Activated CD8-positive, alpha-beta memory T cell treated with anti-CD3 and anti-CD28 coated beads for 36 hours (primary cell): ENCODE data around the gene ALKBH5. TPM values are rescaled to one million over a fixed set of nuclear protein-coding genes. Genes with fewer than 3 reads are reported as not detected.

Experiments
- CTCF ChIA-PET: fragments of 350-600 bp; sonication (Branson Sonifier 250); formaldehyde crosslinking; loops from one replicate; lab custom pipeline; 2021; ENCODE audit warnings: antibody characterized with exemption; lab: Charles Lee
- POLR2A ChIA-PET: fragments of 350-600 bp; sonication (Branson Sonifier 250); formaldehyde crosslinking; loops from one replicate; lab custom pipeline; 2021; ENCODE audit warnings: antibody characterized with exemption; lab: Charles Lee
- total RNA-seq, 2 experiments: library from RNA; stranded (reverse); gene quantifications; one replicate each; pipeline ENCODE4 v1.2.3, GENCODE V29; 2021

Gene ALKBH5
- total RNA-seq, 2 experiments from 2014 or later: 173 TPM

DNA sequence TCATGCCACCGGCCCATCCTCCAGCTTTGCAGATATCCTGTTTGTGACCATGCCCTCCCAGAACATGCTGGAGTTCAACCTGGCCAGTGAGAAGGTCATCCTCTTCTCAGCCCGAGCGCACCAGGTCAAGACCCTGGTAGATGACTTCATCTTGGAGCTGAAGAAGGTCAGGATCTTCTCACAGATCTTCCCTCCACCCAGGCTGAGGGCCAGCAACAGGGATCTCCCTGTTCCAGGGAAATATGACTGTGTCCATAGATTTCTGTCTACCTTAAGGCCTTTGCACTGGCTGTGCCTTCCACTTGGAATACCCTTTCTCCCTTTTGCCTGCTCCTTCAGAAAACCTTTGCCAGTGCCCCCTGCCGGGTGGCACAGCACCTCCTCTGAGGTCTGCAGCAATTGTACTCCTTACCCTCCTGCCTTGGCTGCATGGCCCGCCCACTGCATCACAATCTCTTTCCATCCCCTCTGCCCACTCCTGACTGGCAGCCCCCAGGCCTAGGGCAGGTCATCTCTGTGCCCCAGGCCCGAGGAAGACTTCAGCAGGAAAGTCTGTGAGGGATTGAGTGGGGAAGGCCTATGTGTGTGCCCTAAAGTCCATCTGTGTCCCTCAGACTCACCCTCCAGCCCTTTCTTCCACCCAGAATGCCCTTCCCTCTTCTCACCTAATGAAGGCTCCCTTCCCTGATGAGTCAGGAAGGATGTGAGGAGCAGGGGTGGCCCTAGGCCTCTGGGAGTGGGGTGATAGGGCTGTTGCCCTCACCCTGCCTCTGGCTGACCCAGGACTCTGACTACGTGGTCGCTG is 27.3 kb upstream of the ALKBH5 start:
- POLR2A ChIA-PET: no interaction called here
- CTCF ChIA-PET: interaction anchor here (1.1 kb wide), 1 partner anchor 14 kb away, joined by 3 read pairs; no protein-coding TSS in a partner anchor

DNA sequence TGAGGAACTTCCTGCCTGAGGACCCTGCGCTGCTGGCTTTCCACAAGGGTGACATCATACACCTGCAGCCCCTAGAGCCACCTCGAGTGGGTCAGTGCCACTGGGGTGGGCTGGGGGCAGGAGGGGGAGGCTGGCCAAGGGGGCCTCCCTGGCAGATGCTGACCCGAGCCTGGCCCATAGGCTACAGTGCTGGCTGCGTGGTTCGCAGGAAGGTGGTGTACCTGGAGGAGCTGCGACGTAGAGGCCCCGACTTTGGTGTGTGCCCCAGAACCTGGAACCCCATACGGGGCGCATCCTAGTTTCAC is 26.7 kb upstream of the ALKBH5 start:
- ChIA-PET POLR2A (no interaction called here), CTCF (no interaction called here)

DNA sequence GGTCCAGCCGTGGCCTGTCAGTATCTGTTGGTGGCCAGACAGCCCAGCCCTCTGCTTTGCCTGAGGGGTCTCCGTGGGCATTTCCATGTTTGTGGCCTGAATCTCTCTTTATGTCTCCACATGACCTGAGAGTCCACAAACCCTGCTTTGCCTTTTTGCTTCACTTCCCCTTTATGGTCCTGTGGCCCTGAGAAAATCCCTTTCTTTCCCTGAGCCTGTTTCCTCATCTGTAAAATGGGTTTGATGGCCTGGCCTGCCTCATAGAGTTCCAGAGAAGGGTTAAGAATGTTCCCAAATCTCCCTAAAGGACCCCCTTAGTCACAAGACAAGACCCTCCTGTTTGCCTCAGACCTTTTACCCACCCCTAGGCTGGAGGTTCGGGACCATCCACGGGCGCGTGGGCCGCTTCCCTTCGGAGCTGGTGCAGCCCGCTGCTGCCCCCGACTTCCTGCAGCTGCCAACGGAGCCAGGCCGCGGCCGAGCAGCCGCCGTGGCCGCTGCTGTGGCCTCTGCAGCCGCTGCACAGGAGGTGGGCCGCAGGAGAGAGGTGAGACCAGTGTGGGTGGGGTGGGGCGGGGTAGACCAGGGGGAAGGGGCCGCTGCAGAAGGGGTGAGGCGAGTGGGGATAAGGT is 26.2 kb upstream of the ALKBH5 start:
- CTCF ChIA-PET: interaction anchor here (1.2 kb wide), 1 partner anchor 26 kb away, joined by 4 read pairs; the partner anchor contains the start of gene ALKBH5
- POLR2A ChIA-PET: interaction anchor here (0.6 to 1.2 kb wide), 2 partner anchors 26 to 64 kb away, joined by 3 to 7 read pairs; partner anchors contain the start of gene ALKBH5

DNA sequence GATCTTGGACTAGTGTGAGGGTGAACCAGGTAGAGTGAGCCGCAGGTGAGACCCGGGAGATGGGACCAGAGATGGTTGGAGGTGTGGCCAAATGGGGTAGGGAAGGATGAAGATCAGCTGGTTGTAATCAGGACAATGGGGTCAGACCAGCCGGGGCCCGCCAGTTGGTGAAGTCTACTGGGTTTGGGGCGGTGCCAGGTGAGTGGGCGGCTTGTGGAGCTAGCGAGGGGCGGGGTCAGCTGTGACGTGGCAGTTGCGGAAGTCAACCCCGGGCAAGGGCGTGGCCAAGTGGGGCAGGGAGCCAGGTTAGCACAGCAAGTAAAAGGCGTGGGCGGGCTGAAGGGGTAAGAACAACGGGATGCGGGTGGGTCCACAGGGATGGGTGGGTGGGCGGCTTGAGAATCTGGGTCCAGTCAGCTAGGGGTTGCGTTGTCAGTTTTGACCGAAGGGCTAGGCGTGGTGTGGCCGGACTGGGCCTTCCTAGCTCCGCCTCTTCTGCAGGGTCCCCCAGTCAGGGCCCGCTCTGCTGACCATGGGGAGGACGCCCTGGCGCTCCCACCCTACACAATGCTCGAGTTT is 25.5 kb upstream of the ALKBH5 start:
- POLR2A ChIA-PET: interaction anchor here (0.5 to 1.2 kb wide), 3 partner anchors 26 to 63 kb away, joined by 3 to 7 read pairs (median 3); partner anchors contain the start of gene ALKBH5
- CTCF ChIA-PET: interaction anchor here (1.2 kb wide), 1 partner anchor 26 kb away, joined by 4 read pairs; the partner anchor contains the start of gene ALKBH5

DNA sequence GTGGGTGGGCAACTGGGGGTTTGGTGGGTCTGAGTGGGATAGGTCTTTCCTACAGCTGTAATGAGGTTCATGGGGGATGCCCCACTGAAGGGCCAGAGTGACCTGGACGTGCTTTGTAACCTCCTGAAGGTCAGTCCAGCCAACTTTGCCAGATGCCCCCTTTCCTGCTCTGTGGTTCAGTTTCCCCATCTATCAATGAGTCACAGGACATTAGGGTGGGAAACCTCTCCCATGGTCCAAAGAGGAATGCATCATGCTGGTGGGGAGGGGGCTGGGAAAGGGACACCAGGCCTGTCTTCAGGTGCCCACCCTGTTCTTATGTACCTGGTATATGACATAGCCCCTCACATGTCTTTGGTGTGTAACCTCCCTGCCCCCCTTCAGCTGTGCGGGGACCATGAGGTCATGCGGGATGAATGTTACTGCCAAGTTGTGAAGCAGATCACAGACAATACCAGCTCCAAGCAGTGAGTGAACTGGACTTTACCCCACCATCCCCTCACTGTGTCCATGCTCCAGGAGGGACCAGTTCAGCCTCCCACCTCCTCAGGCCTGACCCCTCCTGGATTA is 24.0 kb upstream of the ALKBH5 start:
- ChIA-PET CTCF (interaction anchor here (1.1 kb wide), 1 partner anchor 13 kb away, joined by 3 read pairs; no protein-coding TSS in a partner anchor), POLR2A (no interaction called here)

DNA sequence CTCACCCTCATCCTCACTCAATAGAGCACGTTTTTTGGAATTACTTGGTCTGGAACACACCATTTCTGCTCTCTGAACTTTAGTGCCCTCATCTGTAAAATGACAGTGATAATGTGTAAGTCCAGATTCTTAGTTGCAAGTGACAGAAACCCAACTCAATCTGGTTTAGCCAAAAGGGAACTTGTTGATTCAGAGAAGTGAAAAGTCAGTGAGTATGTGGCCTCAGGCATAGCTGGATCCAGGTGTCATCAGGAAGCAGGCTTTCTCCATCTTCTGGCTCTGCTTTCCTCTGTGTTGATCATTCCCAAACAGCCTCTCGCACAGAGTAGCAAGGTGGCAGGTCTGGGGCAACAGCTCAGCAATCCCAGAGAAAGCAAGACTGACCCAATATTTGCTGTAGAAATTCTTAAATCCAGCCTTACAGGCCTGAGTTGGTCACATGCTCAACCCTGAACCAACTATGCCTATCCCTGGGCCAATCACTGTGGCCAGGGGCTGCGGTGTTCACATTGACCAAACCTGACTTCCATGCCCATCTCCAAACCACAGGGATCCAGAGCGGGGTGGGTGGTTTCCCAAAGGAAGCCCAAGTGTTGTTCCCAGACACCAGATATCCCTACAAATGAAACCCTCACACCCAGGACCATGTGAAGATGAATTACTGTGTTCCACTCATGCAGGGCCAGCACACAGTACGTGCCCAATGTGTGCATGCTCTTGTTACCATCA is 23.3 kb upstream of the ALKBH5 start:
- ChIA-PET CTCF (interaction anchor here (1.1 kb wide), 1 partner anchor 12 kb away, joined by 3 read pairs; no protein-coding TSS in a partner anchor), POLR2A (no interaction called here)

DNA sequence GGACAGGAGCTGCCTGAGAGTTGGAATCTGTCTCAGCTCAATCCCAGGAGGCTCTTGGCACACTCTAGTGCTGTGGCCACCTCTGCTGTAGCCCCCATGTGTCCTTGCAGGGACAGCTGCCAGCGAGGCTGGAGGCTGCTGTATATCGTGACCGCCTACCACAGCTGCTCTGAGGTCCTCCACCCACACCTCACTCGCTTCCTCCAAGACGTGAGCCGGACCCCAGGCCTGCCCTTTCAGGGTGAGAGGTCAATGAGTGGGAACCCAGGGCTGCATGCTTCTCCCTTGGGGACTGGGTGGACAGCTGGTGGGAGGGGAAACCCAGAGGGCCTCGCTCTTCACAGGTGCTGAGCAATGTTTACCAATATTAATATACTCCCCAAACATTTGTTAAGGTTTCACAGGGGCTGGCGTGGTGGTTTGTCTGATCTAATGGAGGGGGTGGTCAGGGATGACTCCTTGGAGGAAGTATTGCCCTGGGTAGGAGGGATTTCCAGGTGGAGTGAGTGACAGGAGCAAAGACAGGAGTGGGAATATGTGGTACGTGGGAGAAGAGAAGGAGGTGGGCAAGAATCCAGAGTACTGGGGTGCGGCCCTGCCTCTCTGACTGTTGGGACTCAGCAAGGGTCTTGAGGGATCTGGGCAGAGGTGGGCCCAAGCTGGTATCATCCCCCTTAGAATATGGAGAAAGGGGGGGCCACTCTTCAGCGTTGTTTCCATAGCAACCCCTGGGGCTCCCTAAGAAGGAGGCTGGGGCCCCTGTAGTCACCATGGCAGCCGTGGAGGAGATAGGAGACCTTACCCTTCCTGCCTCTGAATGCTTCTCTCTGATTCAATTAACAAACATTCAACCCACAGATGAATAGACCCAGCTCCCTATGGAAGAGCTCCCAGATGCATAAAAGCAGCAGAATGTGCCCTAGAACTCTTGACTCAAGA is 22.2 kb upstream of the ALKBH5 start:
- POLR2A ChIA-PET: interaction anchor here (1.5 kb wide), 1 partner anchor 22 kb away, joined by 3 read pairs; the partner anchor contains the start of gene ALKBH5
- CTCF ChIA-PET: interaction anchor here (1.3 to 1.5 kb wide), 2 partner anchors 20 to 21 kb away, joined by 4 to 7 read pairs; partner anchors contain the start of gene ALKBH5

DNA sequence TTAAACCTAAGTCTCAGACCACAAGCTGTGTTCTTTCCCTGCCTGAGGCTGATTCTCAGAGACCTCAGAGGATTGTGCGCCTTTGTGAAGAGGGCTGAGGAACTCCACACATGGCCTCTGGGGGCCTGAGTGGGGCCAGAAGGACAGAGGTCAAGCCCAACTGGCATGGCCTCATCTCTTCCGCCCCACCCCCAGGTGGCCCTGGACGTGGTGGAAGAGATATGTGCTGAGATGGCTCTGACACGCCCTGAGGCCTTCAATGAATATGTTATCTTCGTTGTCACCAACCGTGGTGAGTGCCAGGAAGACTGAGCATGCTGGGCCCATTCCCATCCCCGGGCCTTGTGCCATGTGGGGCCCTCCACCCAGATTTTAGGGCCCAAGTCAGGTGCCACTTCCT is 20.1 kb upstream of the ALKBH5 start:
- ChIA-PET CTCF (no interaction called here), POLR2A (no interaction called here)

DNA sequence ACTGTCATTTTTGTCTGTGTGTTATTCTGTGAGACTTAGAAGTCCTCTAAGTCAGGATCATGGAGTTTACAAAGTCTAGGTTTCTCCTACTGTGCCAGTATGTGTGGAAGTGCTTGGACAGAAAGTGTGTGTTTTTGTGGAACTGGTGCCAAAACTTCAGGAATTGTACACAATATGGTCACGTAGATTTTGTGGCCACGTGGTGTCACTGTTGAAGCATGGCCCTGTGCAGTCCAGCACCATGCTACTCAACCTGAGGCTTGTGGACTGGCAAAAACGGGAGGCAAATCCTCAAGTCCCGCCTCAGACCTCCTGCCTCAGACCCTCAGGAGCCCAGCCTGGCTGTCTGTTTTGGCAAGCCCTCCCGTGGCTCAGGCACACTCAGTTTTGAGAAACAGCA is 16.7 kb upstream of the ALKBH5 start:
- CTCF ChIA-PET: no interaction called here
- POLR2A ChIA-PET: no interaction called here

DNA sequence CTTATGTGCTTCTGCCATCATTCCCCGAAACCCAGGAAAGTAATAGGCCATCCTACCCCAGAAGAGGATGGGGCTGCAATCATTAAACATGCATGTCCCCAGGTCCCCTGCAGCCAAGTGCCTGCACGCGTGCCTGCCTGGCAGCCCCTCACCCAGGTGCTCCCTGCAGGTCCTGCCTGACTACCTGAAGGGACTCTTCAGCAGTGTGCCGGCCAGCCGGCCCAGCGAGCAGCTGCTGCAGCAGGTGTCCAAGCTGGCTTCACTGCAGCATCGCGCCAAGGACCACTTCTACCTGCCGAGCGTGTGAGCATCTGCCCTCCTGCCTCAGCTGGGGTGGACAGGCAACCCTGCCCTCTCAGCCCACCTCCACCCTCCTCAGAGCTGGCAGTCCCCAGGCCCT is 16.2 kb upstream of the ALKBH5 start:
- POLR2A ChIA-PET: no interaction called here
- CTCF ChIA-PET: no interaction called here

DNA sequence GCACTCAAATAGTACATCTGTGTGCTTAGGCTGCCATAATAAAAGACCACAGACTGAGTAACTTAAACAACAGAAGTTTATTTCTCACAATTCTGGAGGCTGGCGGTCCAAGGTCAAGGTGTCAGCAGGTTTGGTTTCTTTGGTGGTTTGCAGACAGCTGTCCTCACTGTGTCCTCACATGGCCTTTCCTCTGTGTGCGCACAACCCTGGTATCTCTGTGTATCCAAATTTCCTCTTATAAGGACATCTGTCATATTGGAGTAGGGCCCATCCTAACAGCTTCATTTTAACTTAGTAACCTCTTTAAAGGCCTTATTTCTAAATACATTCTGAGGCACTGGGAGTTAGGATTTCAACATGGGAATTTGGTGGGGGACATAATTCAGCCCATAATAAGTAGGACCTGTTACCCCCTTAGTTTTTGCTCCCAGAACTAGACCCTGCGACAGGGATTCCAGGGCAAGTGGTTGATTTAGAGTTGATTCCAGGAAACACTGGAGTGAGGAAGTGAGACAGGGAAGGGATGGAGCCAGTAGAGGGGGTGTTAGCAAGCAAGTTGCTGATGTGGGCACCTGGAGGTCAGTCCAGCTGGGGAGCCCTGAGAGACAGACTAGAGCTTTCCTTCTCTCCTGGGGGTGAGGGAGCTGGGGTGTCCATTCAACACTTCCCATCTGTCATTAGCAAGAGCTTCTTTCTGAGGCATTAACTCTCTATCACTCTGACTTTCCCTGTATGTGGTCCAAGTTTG is 10.9 kb upstream of the ALKBH5 start:
- ChIA-PET POLR2A (no interaction called here), CTCF (interaction anchor here (0.7 kb wide), 1 partner anchor 13 kb away, joined by 3 read pairs; no protein-coding TSS in a partner anchor)

DNA sequence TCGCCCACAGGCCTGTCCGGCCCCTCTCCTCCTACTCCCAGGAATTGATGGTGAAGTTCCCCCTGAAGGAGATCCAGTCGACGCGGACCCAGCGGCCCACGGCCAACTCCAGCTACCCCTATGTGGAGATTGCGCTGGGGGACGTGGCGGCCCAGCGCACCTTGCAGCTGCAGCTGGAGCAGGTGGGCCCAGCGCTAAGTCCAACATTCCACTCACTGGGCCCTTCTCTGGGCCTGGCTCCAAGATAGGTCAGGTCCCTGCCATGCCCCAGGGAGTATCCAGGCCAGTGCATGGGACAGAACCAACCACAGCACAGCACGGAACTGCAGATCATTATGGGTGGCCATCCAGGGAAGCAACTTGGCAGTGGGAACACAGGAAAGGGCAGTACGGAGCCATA is 9.9 kb upstream of the ALKBH5 start:
- ChIA-PET CTCF (no interaction called here), POLR2A (no interaction called here)

DNA sequence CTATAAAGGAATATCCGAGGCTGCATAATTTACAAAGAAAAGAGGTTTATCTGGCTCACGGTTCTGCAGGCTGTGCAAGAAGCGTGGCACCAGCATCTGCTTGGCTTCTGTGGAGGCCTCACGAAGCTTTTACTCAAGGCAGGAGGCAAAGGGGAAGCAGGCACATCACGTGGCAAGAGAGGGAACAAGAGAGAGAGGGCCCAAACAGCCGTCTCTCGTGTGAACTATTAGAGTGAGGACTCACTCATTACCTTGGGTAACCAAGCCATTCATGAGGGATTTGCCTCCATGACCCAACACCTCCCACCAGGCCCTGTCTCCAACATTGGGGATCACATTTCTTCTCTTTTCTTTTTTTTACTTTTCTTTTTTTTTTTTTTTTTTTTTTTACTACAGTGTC is 7.5 kb upstream of the ALKBH5 start:
- ChIA-PET CTCF (no interaction called here), POLR2A (no interaction called here)

DNA sequence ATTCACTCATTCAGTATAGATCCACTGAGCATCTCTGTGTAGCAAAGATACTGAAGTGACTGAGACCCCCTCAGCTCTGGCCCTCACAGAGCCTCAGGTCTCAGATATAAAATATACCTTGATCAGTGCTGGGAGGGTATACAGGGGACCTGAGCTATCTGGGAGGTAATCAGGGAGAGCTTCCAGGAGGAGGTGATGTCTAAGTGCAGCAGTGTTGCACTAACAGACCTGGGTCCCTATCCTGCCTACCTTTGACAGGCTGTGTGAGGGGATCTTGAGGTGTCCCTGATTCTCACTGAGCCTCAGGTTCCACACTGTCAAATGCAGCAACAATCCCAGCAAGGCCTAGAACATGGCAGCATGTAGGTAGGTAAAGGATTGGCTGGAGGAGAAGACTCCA is 6.5 kb upstream of the ALKBH5 start:
- POLR2A ChIA-PET: no interaction called here
- CTCF ChIA-PET: no interaction called here

DNA sequence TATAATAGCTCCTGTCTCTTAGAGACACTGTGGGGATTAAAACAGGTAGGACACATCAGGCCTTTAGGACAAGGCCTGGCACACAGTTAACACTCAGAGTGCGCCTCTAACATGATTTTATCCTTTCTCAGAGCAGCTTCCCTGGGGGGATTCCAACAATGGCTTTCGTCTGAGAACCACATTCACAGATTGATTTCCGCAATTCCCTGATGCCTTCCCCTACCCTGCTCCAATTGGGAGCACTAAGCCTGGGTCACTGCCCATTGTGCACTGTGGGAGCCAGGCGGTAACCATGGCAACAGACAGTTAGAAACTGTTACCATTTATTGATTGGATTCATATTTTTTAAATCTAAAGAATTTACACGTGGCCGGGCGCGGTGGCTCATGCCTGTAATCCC is 5.9 kb upstream of the ALKBH5 start:
- ChIA-PET POLR2A (no interaction called here), CTCF (no interaction called here)

DNA sequence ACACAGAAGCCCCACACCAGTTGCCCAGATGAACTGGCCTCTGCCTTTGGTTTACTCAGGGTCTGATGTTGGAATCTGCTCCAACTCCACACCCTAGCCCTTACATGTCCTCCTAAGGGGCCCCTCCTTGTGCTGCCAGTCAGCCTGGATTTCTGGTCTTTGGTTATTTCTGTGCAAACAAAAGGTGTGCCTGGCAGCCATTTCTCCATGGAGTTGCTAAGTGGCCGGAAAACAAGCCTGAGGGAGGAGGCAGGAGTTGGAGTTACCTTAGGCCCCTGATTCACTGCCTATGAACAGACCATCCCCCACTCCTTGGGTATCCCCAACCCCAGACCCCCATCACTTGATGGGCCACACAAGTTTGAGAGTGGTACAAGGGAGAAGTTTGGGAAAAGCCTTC is 4.4 kb upstream of the ALKBH5 start:
- POLR2A ChIA-PET: no interaction called here
- CTCF ChIA-PET: no interaction called here

DNA sequence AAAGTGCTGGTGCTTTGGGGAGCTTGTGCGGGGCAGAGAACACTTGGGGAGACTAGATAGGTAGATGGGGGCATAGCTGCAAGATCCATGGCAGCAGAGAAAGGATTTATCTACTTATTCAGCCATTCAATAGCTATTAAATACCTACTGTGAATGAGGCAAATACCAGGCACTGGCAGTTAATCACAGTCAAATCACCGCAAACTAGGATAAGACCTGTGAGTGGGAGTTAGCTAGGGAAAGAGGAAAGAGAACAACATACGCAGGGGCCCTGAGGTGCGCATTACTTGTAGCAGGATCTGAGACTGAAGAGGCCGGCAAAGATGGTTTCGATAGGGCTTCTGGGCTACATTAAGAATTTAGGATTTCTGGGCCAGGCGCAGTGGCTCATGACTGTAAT is 3.8 kb upstream of the ALKBH5 start:
- CTCF ChIA-PET: interaction anchor here (1.3 kb wide), 1 partner anchor 38 kb away, joined by 3 read pairs; no protein-coding TSS in a partner anchor
- POLR2A ChIA-PET: no interaction called here
